IPS DF 4.7 (cell line): ENCODE data around the gene CCDC197.

Source experiments
- DNase-seq: peaks from one replicate; pipeline ENCODE4 v3.0.0-alpha.2; 2013; ENCODE audit warnings: low spot score; ENCODE audit errors: extremely low read depth

CCDC197 gene

DNA sequence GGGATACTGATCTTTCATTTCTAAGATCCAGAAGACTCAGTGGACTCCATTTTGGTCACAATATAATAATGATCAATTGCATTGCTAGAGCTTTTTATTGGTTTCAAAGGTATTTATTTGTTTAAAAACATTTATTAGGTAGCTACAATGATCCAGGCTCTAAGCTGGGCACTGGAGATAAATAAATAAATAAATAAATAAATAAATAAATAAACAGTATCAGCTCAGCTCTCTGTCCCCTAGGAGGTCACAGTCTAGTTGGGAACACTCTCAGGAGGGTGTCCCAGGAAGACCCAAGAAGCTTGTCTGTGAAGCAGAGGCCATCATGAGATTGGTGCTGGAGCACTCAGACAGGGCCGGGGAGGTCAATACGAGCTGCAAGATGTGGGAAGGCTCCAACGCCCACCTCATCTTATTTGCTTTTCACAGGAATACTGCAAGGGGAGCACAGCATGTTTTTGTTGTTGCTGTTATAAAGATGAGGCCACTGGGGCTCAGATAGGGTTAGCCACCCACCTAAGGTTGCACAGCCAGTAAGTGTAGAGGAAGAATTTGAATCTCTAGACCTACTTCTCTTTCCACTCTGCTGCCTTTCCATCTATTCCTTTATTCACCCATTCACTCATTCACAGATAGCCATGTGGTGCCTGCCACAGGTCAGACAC is 36.2 kb upstream of the CCDC197 start:
- no peak for DNase-seq

DNA sequence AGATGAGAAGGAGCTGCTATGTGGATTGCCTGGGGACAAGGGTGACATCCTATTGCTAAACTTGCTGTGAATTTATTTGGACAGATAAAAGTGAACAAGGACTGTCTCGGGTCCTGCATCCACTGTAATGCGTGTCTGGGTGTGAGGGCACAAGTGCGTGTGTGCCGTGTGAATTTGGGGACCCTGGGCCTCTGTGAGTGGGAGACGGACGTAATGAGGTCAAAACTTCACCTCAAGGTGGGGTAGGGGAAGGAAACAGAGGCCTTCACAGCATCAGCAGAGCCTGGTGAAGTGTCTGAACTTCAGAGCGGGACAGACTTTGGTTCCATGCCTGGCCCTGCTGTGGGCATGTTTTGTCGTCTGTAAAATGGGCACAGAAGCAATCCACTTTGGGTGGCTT is 35.5 kb upstream of the CCDC197 start:
- no peak for DNase-seq

DNA sequence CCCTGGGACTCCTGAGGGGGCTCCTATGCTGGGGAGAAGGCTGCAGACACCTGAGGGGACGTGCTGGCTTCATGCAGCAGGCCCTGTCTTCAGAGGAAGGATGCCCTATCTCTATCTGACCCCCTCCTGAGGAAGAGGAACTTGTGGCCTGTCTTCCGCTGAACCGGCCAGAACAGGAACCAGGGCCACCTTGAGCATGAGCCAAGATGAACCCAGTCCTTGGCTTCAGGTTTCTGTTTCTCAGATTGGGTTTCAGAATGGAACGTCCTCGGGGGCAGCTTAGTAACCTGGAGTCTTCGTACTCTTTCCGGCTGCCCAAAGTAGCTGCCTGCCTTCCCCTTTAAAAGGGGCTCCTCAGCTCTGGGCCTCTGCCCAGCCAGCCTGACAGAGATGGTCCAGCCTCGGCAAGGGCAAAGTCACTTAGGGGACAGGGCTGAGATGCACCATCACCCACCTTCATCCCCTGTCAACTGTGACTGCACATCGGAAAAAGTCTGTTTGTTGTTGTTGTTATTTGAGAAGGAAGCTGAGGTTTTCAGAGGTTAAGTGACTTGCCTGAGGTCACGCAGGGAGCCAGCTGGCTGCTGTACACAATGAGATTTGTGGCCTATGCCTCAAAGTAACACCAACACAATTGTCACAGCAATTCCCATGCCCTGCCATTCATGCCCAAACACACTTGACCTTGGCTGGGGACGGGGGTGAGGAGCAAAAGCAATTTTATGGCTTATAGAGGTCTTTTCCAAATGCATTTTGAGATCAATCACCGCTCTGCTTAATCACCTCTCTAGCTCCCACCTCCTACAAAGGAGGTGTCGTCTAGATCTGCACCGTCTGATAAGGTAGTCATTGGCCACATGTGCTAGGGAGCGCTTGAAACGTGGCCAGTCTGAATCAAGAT is 34.1 kb upstream of the CCDC197 start:
- DNase-seq = no peak

DNA sequence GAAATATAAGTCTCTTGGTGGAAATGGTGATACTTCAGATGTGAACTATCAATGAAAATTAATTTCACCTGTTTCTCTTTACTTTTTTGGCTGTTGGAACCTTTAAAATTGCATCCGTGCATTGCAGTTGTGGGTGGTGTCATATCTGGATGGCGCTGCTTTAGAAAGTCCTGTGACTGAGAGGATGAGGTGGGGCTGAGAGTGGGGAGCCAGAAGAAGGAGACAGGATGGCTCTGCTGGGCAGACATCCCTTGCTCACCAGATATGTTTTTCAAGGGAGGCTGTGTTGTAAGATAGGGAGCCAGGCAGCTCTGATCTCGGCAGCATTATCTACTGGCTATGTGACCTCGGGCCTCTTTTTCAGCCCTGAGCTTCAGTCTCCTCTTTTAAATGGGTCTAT is 33.4 kb upstream of the CCDC197 start:
- DNase-seq = no peak

DNA sequence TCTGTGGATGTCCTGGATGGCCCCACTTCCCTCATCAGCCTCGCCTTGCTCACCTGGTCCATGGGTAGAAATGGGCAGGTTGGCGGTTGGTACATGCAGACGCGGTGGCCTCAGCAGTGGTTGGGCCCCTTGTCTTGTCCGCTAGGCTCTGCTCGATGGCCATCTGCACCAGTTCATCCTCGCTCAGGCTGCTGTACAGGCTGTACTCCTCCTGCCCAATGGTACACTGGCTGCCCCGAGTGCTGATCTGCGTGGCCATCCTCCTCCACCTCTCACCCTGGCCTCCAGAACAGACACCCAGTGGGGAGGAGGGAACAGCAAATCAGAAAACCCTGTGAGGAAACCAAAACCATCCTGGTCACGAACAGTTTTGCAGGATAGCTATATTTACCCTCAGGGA is 32.8 kb upstream of the CCDC197 start:
- no peak for DNase-seq

DNA sequence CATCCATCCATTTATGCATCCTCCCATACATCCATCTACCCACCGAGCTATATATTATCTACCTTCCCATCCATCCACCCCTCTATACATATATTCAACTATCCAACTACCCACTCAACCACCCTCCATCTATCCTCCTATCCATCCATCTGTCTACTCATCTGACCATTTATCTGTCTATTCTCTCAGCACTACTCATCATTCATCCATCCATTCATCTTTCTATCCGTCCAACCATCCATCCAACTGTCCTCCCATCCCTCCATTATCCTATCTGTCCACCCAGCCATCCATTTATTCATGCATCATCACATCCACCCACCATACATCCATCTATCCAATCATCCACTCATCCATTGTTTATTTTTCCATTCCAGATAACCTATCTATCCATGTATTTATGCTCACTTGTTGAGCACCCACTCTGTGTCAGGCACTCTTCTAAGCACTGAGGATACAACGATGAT is 32.2 kb upstream of the CCDC197 start:
- no peak for DNase-seq

DNA sequence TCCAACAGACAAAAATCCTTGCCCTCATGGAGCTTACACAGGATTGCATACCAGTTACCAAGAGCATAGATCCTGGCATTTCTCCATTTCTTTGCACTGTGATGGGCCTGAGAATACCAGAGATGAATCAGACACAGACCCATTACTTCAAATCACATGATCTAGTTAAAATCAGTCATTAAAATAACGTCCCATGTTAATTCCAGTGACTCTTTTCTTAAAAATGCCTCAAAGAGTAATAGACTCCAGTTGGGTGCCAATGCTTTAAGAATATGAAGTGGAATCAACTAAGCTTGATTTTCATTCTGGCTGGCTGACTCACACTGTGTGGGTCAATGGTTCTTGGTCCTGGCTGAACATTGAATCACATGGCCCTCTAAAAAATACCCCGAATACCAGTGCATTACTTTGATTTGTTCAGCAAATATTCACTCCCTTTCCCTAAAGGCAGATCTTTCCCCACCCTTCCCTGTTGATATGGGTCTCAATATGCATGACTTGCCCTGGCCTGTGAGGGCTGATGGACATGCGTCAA is 31.7 kb upstream of the CCDC197 start:
- no peak for DNase-seq

DNA sequence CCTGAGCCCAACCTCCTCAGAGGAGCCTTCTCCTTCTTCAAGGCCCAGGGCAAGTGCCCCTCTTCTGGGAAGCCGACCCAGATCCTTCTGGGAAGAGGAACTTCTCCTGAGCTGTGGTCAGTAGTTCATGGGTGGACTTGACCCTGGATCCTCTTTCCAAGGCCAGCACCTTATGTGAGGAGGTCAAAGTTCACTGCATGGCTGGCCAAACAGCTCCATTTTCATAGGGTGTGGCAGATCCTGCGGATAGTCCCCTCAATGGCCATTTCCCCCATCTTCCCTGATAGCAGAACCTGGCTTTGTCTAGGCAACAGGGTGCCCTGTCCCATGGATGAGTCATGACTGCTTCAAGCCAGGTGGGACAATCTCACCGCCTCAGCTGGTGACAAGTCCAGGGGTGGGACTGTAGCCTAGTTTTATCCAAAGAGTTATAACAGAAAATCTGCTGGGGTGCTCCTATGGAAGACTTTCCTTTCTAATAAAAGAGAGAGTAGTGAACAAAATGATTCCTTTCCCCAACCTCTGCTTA is 31.1 kb upstream of the CCDC197 start:
- no peak for DNase-seq

DNA sequence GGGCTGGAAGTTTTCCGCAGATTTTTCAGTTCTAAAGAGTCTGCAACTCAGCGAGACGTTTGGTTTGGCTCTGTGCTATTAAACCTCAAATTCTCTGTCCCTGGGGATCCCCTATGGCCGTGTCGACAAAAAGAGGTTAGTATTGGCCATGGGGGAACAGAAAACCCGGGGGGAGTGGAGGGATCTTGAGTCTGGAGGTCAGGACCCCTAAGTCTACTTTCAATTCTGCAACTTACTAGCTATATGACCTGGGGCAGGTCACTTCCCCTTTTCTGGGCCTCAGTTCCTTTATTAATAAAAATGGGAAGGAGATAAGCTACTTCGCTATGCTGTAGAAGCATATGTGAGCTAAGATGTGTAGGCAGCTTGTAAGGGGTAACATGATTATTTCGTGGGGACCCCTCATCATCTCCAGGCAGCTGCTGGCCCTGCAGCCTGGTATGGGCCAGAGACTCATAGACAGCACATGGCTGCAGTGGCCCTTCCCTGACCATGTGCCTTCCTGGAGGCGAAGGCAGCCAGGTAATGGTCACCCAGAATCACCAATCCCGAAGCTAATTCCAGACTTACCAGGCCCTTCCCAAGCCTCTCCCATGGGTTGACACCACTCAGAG is 29.4 kb upstream of the CCDC197 start:
- DNase-seq = no peak

DNA sequence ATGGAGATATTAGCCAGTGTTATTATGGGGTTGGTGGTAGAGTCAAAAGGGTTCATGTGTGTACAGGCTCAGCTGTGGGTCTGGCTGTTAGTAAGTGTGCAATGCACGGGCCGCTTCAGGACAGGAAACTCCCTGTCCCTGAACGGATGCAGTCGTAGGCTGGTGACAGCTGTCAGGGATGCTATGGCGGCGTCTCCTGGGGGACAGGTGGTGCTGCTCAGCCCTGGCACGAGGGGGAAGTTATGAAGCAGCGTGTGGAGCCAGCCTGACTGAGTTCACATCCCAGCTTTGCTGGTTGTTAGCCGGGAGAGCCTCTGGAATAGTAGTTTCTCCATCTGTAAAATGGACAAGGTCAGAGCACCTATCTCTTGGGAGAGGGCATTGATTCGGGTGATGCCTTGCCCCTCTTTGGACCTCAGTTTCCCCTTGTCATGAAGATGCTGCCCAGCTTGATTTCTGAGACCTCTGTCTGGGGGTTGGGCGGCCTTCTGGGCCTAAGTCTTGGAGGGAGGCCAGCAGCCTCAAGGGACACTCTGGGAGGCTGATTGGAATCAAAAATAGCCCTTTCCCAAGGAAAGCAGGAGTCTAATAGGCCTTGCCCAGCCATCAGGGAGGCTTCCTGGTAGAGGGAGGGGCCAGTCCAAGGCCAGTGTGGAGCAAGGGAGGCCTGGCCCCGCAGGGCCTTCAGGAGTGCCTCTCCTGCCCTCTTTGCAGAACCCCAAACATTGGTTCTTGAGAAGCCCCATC is 27.8 kb upstream of the CCDC197 start:
- no peak for DNase-seq

DNA sequence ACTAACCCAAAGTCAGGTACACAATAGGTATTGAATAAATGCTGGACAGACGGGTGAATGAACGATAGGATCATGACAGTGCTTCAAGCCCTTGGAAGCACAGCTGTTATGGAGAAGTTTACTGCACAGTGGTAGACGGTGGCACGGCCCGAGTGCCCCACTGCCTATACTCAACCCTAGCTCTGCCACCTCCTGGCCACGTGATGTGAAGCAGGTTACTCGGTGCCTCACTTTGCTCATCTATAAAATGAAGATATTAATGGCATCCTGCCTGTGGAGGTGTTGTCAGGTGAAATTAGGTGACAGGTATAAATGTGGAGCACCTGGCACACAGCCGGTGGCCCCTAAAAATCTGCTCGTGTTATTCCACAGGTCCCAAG is 26.5 kb upstream of the CCDC197 start:
- no peak for DNase-seq

DNA sequence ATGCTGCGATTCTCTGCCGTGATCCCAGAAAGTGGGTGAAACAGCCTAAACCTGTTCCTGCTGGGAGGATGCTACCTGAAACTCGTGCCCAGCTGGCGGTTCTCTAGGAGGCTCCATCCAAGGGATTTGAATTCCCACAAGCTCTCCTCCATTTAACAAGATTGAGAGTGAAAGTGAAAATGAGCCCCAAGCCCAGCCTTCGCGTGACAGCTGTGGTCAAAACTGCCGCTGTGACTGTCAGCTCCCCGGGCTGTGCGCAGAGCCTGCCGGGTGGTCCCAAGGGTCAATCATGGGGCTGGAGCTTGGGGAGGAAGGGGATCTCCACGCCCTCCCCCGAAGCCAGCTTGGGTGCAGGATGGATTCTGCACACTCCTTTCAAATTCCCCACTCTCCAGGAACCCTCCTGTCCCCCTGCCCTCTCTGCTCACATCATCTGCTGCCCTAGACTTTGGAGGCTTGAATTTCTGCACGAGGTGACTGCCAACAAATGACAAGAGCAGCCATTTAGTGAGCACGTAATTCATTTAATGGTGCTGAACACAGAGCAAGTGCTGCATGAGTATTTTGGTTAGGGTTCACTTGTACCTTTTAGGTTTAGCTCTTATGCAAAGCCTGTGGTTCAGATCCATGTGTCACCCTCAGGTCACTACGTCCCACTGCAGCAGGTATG is 26.0 kb upstream of the CCDC197 start:
- no peak for DNase-seq

DNA sequence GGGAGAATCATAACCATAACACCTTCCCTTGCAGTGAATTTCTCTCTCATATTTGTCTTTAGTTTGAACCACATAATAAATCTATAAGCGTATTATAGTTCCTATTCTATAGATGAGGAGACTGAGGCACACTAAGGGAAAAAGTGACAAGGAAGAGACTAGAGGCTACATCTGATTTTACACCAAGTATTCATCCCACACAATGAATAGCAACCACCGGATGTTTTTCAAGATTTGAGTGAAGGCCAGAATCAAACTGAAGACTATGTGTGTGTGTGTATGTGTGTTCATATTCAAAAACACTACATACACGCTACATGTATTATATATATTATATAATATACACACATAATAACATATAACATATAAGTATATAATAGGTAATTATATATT is 25.5 kb upstream of the CCDC197 start:
- DNase-seq = no peak

DNA sequence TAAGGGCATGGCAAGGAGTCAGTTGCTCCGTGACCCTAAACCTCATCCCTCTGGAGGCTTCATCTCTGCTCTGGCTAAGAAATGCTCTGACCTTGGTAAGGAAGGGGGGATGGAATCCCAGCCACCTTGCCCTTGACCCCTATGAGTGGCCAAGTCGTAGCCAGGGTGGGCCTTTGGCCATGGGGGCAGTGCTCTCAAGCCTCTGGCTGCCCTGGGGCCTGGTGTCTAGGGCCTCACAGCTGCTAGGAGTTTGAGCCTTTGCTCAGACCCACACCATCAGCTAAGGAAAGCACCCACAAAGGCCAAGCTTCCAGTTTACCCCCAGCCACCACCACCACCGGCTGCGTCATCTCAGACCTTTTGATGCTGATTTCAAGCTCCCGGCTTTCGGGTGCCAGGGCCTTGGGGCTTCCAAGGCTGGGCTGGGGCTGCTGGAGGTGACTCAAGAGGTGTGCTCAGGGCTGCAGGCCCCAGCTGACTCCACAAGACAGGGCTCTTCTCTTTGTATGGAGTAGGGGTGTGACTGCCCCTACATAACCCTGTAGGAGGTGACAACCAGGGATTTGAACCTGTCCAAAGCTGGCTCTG is 24.4 kb upstream of the CCDC197 start:
- no peak for DNase-seq

DNA sequence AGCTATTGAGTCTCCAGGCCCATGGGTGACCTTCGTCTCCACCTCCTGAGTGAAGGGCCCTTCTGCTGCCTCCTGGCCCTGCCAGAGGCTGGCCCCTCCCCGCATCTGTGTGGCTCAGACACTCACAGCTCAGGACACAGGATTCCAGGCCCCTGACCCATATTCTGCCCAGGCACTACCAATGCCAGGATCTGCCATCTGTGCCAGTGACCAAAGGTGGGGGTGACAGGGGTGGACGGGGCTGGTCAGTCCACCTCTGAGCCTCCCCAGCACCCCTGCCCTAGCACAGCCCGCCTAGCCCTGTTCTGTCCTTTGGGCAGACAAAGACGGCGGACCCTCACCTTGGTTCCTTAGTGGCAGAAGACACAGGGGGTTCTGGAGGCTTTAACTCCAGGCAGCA is 23.5 kb upstream of the CCDC197 start:
- no peak for DNase-seq

DNA sequence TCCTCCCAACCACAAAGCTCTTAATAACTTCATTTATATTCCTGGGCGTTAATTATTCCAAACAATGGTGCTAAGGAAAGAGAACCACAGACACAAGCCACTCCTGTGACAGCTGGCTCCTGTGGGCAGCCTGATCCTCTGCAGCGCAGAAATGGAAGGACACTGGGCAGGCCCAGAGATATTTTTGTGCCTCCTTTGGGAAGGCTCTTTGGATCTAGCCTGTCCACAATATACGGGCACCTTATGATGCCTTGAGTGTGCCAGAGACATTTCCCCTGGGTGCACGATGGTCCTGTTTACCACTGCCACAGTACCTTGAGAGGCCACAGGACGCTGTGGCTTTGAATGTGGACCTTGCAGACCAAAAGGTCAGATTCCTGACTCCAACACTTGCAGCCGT is 22.8 kb upstream of the CCDC197 start:
- DNase-seq = no peak

DNA sequence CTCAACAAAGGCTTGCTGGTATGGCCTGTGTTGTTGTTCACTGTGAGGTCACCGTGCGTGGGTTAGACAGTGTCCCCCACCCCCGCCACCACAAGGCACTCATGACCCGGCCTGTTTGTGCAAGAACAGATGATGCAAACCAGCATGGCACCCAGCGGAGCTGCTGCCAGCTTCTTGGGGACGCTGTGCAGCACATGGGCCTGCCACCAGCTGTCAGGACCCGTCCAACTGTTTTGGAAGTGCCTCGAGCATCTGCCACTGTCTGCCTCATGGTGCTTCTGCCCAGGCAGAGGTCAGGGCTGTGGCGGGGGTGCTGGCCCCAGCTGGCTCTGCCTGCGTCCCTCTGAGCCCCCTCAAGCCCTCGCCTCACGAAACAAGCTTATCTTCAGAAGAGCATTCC is 22.3 kb upstream of the CCDC197 start:
- DNase-seq = no peak

DNA sequence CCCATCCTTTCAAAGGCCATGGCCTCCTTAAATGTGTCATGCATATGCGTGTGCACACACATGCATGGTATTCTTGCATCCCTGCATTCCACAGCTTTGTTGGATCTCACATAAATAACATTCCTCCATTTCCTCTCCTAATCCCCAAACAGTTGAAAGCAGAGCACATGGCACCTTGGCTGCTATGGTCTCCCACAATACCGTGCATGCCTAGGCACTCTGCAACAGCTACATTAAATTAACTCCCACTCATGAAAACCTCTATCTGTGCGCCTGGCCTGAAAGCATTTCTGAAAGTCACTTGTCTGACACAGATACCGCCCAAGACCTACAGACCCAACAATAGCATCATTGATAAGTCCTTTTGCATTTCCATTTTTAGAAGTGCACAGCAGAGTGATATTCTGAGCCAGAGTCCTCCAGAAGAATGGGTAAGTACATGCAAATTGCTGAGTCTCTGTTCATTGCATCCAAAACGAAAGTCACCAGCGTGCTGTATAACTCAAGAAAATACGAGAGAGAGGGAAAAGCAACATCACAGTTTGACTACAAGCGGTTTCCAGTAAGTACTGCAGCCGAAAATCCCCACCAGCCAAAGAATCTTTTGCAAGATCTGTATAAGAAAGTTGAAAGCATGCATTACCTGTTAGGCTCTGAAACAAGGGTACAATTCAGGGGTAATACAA is 21.2 kb upstream of the CCDC197 start:
- no peak for DNase-seq

DNA sequence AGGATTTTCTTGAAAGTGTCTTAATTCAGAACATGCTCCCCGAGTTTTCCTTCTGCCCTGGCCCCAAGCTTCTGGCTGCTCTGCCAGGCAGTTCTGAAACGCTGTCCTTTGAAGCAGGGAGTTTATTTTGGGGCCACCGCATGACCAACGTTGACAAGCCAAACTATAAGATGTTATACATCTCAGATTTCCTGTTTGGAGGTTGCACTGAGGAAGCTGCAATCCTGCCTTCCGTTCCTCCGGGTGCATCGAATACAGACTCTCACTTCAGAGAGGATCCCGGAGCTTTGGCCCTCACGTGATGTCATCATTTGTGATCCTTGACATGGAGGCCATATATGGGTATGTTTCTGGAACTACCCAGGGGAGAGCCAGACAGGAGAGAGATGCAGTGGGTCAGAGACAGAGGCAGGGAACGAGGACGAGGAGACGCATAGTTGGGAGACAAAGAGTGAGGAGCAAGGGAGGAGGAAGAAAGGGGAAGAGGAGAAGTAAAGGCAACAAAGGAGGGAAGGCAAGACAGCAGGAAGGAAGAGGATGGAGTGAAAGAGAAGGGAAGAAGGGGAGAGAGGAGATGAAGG is 20.5 kb upstream of the CCDC197 start, which contains the start of gene ASB2:
TSS of gene ASB2 (minus strand) at position 94 of the 581 bp plus-strand sequence. CDS start 12,031 bp downstream, outside the sequence.
- no peak for DNase-seq
